IPS DF 4.7 (cell line): ENCODE data around the gene VILL.
A peak's percentile ranks its signal among the peaks of the same experiment; 100 is the strongest.

ENCODE experiments used
- DNase-seq: peaks from one replicate; pipeline ENCODE4 v3.0.0-alpha.2; 2013; ENCODE audit warnings: low spot score; ENCODE audit errors: extremely low read depth

The VILL gene

DNA sequence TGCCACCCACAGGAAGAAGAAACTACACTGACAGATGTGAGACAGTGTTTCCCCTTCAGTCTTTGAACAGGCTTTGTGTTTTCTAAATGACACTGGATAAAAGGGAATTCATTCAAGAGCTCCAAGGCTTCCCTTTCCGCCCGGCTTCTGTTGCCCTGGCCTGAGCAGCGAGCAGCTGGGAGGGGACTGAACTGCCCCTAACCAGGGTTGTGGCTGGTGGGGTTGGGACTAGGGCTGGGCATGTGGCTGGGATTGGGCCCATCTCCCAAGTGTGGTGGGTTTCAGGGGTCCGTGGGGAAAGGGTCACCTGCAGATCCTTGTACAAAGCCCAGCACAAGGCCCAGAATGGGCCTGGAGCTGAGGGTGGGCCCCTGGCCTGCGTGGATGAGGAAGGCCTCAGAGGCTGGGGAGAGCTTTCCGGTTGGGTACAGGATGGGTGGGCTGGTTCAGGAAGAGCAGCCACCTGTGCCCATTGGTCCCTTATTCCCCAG lies 10.4 kb downstream of the VILL start:
- DNase-seq, result no peak

GRCh38 chr3:38001456-38002081 lies 11.0 kb downstream of the VILL start:
- DNase-seq, result no peak

GRCh38 chr3:38002291-38002876 lies 11.8 kb downstream of the VILL start:
- DNase-seq, result no peak

DNA sequence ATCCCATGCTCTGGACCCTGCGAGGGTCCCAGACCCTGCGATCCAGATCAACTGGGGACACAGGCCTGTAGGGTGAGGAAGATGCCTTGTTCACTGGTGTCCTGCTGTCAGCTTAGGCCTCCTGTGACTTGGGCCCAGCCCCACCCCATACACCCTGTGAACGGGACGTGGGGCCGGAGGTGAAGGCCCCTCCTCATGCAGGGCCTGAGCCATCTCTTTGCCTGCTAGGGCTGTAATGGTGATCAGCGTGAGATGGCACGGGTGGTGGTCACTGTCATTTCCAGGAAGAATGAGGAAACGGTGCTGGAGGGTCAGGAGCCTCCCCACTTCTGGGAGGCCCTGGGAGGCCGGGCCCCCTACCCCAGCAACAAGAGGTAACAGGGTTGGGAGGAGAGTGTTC lies 12.4 kb downstream of the VILL start:
- no peak for DNase-seq

DNA sequence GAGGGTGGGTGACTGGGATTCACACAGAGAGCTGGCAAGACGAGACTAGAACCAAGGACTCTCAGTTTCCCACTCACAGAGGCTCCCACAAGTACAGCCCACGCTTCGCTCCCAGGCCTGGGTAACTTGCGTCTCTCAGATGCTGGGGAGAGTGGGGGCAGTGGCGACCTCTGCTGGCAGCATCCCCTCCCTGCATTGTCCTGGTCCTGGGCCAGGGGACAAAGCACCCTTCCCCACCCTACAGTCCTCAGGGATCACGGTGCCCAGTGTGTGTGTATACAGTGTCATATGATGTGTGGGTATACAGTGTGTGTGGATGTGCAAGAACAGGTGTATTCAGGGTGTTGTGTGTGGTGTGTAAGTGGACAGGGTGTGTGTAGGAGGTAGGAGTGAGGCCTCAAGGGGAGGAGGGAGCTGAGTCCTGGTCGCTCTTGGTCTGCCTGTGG lies 12.8 kb downstream of the VILL start:
- peak; percentile 46 for DNase-seq

GRCh38 chr3:38003817-38004414 lies 13.3 kb downstream of the VILL start:
- DNase-seq, result no peak

- no peak for DNase-seq
Measured at GRCh38 chr3:38004415-38005075, 14.0 kb downstream of the VILL start.

DNA sequence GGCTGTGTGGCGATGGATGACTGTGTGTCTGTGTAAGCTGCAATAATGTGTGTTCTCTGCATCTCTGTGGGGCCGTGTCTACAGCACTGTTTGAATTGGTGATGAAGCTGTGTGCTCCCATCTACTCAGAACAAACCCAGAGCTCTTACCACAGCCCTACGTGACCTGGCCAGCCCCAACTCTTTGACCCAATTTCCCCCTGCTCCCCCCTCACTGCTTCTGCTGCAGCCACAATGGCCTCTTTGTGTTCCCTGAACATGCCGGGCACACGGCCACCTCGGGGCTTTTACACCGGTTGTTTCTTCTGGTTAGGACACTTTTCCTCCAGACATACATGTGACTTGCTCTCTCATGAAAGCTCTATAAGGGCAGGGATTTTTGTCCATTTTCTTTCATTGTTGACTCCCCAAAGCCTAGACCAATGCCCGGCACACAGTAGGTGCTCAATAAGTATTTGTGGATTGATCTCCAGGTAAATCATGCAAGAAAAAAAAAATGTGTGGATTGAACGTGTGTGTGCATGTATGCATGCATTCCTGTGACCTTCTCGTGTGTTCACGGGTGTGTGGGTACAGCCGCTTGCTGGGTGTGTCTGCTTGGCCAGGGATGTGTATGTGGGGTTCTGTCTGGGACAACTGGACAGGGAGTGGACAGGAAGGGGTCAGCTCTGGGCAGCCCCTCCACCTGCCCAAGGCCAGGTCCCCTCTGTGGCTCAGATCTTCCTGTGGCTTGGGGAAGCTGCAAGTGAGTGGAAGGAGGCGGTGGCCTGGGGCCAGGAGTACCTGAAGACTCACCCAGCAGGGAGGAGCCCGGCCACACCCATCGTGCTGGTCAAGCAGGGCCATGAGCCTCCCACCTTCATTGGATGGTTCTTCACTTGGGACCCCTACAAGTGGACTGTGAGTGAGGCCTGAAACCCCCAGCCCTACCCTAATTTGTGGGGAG lies 14.8 kb downstream of the VILL start:
- no peak for DNase-seq

- DNase-seq, result no peak
Measured at GRCh38 chr3:38006031-38006430, 15.4 kb downstream of the VILL start.

DNA sequence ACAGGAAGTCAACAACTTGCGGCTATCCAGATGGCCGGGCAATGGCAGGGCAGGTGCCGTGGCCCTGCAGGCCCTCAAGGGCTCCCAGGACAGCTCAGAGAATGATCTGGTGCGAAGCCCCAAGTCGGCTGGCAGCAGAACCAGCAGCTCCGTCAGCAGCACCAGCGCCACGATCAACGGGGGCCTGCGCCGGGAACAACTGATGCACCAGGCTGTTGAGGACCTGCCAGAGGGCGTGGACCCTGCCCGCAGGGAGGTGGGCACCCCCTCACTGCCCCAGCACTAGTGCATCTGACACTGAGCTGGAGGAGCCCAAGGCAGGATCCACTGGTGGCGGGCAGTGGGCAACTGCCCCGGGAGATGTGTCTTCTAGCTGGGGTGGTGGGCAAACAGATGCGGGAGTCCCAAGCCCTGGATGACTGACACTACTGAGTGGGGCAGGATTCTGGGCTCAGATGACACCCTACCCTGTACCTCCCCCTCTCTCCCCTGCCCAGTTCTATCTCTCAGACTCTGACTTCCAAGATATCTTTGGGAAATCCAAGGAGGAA lies 15.9 kb downstream of the VILL start:
- DNase-seq, result no peak

GRCh38 chr3:38007754-38008090 lies 17.1 kb downstream of the VILL start:
- DNase-seq, result no peak

- DNase-seq, result no peak
Measured at GRCh38 chr3:38008191-38008701, 17.7 kb downstream of the VILL start.

GRCh38 chr3:38008971-38009580 lies 18.5 kb downstream of the VILL start:
- DNase-seq, result no peak

DNA sequence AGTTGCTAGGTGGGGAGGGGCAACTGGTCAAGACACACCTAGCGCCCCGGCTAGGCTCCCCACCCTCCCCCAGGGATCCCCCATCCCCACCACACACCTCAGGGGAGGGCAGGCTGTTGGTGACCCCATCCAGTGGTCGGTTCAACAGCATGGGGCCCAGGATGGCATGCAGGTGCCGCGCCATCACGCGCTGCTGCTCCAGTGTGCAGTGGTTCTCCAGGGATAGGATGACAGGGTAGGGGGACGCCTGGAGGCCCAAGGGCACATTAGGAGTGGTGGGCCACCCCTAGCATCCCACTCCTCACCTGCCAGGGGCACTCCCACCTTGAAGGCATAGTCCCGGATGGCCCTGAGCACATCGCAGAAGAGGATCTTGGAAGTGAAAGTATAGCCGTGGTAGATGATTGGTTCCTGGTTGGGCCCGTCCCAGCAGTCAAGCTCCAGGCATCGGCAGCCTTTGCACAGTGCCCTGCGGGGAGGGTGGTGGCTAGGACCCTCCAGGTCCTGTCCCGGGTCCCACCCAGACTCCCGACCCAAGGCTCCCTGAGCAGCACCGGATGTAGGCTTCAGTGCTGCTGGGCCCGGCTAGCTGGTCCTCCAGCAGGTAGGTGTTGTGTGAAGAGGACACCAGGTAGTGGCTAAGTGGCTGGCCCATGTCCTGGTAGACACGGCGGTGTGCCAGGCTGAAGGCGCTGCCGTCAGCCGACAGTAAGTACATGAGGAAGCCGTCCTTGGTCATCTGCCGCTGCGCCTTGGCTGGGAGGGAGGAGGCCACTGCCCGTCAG lies 19.4 kb downstream of the VILL start:
- DNase-seq, result no peak

- no peak for DNase-seq
Measured at GRCh38 chr3:38011111-38011510, 20.5 kb downstream of the VILL start.

DNA sequence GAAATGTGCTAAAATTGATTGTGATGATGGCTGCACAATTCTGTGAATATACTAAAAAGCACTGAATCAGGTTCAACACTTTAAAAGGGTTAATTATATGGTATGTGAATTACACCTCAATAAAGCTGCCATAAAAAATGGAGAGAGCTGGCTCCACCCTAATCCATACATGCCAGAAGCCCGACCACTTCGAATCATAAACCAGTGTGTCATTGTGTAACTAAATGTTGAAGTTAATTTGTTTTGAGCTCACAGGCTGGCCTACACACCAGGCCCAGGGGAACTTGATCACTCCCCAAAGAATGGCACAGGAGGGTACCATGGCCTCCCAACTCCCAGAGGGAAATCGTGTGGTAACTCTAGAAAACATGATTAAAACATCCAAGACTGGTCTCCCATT lies 24.9 kb downstream of the VILL start:
- DNase-seq, result no peak

- DNase-seq, result no peak
Measured at GRCh38 chr3:38015984-38016383, 25.4 kb downstream of the VILL start.

DNA sequence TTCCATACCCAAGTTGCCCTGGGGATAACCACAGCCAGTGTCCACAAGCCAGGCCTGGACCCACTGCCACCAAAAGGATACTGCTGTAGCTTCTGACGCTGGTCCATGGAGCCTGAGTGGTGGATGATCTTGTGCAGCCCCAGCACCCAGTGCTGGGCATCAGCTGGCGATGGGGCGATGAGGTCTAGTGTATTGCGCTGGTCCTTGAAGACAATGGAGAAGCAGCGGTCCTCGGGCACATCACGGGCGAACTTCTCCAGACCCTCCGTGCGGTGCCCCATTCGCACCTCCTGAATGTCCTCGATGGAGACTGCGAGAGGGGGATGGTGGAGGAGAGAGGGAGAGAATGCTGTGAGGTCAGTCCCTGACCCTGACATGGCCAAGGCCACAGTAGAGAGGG lies 25.8 kb downstream of the VILL start:
- DNase-seq, result no peak

DNA sequence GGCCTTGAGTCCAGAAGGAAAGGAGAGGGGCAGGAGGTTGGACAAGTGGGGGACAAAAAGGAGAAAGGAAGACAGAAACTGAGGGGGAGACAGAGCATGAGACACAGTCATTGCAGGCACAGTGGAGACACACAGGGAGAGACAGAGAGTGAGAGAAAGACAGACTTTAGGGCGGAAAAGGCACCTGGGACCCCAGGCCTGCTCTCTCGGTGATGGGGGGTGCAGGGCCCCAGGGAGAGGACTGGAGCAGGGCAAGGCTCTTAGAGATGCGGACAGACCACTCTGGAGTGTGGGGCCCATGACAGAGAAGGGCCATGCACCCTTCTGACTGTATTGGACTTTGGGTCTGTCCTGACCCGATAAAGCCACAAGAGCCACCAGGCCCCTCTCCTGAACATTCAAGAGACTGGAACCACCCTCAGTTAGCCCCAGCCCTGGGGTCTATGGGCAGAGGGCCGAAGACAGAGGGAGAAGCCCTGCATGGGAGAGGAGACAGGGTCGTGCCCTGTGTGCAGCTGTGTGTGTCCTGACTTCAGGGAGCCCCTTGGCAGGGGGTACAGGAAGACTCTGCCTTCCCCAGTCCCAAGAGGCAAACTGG lies 26.4 kb downstream of the VILL start:
- DNase-seq, result no peak
